Activated gamma-delta T cell treated with Interleukin-2 at 50 U/mL for 16 hours (primary cell): ENCODE results near the gene TIAM1.

Source experiments
- DNase-seq: peaks from one replicate; pipeline ENCODE4 v3.0.0-alpha.2; 2020

The TIAM1 gene

GRCh38 chr21:31283025-31283424 lies 61.0 kb downstream of the TIAM1 start:
- peak; percentile 41 for DNase-seq

DNA sequence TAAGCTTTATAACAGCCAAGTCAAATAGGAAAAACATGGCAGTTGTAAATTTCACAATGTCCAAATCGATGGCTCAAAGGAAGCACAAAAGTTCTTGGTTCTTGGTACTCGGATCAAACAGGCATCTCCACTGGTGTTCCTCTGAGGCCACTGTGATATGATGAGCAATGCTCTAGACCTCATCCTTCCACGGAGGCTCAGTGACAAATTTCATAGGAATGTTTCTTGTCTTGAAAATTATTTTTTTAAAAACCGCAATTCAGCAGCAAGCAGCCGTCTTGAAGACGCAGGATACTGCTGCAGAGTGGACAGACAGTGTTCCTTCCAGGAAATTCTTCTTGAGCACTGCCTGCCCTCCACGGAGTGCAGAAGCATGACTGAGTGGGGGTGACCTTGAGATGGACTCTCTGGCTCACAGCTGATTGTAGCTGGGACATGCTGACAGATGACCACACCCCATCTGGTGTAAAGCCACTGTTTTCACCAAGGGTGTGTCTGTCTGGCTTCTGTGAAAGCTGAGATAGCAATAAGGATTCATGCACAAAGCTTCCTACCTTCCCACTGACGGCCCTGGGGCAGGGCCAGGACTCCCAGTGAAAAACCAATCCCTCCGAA lies 61.9 kb downstream of the TIAM1 start:
- no peak for DNase-seq

DNA sequence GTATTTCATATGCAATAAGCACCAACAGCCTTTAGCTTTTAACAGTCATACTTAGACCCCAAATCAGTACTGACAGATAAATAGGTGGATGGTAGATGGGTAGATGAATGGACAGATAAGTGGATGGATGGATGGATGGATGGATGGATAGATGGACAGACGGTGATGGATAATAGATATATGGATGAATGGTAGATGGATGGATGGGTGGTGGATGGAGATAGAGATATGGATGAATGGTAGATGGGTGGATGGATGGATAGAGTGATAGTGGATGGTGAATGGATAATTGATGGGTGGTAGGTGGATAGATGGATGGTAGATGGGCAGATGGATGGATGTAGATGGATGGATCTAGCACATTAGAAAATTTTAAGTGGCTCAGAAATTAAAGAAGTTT lies 62.5 kb downstream of the TIAM1 start:
- DNase-seq, result no peak

GRCh38 chr21:31279986-31280385 lies 64.1 kb downstream of the TIAM1 start:
- no peak for DNase-seq

DNA sequence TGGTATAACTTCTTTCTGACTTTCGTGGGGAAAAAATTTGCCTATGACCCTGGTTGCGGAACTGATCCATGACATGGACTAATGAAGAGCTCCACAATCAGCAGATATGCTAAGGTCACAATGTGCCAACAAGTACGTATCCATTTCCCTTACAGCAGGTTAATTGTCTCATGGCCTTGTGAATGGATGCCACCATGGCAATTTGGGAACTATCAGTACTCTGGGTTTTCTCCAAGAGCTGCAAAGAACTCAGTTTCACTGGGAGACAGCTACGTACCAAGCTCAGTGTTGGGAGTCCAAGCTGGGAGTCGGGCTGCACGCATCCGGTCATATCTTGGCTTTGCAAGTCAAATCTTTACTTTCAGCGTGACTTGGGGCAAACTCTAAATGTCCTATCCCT lies 64.8 kb downstream of the TIAM1 start:
- DNase-seq, result no peak

DNA sequence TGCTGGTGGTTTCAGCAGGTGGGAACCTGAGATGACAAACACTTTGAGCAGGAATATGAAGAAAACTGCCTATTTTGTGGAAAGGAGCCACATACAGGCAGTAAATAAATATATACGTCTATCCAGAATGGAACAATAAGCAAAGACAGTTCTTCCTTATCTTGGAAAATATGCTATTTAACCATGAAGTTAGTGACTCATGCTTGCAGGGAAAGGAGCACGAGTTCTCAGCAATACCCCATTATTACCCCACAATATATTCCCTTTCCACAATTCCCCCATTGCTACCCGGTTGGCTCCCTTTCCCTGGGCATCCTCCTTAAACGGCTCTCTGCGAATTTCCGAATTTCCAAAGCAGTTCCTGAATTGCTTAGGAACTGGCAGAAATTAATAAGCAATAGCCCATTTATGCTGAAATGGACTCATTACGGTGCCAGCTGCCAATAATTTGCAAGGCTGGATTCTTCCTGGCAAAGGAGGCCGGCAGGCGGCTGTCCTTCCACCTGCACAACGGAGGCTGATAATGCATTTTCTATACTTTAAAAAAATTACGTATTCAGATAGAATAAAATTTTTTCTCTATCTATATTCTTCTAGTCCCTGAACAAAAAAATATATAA lies 65.4 kb downstream of the TIAM1 start:
- DNase-seq, result no peak

GRCh38 chr21:31276663-31277062 lies 67.4 kb downstream of the TIAM1 start:
- no peak for DNase-seq

- no peak for DNase-seq
These were observed 68.2 kb downstream of the TIAM1 start for GRCh38 chr21:31275901-31276300.

- DNase-seq, result no peak
These were observed 70.8 kb downstream of the TIAM1 start for GRCh38 chr21:31273278-31273677.

- DNase-seq, result no peak
These were observed 76.0 kb downstream of the TIAM1 start for GRCh38 chr21:31268090-31268489.

GRCh38 chr21:31267644-31268043 lies 76.4 kb downstream of the TIAM1 start:
- no peak for DNase-seq

GRCh38 chr21:31266241-31266640 lies 77.8 kb downstream of the TIAM1 start:
- no peak for DNase-seq

DNA sequence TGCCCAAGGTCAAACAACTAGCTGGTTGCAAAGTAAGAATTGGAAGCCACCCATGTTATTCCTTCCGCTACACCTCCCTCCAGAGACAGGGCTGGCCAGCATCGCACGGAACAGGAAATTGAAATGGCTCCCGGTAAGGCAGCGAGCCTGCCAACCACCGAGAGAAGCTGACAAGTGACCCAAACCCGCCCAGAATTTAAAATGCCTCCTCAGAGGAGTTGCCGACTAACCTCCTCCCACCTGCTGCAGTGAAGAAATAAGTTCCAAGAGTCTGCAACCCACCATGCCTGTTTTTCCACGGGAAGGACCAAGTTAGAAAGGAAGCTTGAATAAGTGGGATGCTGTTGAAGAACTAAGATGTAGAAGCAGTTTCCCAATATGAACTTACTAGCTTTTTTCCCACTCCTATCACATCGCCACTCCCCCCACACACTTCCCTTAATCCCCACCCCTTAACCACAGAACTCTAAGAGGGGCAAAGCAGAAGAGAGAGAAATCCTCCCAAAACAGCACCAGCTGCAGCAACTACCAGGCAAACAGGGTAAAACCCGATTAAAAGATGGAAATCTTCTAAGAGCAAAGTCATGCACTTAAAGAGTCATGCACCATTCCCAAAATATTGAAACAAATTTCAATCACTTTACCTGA lies 78.6 kb downstream of the TIAM1 start:
- no peak for DNase-seq

DNA sequence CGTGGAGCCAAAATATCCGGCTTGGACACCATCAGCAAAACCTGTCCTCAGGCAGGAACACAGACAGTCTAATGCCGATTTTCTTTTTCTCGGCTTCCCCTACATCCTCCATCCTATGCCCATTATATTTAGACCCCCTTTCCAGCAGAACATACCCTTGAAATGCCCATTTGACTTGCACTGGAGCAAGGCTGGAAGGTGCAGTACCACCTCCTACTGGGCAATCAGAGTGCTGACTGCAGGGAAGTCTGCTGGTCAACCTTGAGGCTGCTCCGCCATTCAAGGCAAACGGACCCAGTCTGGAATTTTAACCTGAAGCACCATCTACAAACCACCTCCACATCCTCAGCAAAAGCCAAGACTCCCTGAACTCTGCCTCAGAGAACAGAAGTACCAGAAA lies 79.5 kb downstream of the TIAM1 start:
- no peak for DNase-seq

DNA sequence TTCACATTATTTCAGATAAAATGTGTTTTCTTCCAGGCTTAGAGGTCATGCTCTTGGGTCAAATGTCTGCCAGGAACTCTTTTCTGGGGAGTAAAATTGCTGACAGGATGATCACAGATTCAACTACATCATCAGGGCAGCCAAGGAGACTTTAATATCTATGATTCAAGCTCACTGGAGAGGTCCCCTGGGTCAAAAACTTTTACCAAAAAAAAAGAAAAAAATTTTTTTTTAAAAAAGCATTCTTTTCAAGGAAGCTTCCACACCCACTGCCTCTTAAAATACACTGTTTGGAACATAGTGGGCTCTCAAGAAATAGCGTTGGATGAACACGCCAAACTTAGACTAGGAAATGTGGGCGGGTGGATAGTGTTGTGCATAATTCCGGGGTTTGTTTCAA lies 81.3 kb downstream of the TIAM1 start:
- no peak for DNase-seq

DNA sequence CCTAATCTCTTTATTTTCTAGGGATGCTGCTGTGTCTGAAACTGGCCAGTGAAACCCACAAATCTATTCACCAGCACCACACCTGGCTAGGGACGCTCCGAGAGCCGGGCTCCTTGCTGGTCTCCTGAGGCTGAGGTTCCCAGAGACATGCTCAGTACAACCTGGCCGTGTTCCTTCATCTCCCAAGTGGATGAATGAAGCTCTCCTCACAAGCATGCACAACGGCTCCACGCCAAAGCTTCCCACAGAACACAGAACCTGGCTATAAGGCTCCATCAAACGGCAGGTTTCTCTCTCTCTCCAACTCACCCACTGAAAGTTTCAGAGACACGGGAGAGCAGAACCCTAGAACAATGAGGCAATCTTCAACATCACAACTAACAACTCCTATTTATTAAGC lies 82.3 kb downstream of the TIAM1 start:
- DNase-seq, result no peak

GRCh38 chr21:31260790-31261189 lies 83.3 kb downstream of the TIAM1 start:
- no peak for DNase-seq

- no peak for DNase-seq
These were observed 86.0 kb downstream of the TIAM1 start for GRCh38 chr21:31258073-31258472.

- DNase-seq, result no peak
These were observed 86.8 kb downstream of the TIAM1 start for GRCh38 chr21:31257265-31257664.

- no peak for DNase-seq
These were observed 88.2 kb downstream of the TIAM1 start for GRCh38 chr21:31255896-31256295.

GRCh38 chr21:31255036-31255435 lies 89.0 kb downstream of the TIAM1 start:
- no peak for DNase-seq

GRCh38 chr21:31254131-31254530 lies 89.9 kb downstream of the TIAM1 start:
- no peak for DNase-seq

DNA sequence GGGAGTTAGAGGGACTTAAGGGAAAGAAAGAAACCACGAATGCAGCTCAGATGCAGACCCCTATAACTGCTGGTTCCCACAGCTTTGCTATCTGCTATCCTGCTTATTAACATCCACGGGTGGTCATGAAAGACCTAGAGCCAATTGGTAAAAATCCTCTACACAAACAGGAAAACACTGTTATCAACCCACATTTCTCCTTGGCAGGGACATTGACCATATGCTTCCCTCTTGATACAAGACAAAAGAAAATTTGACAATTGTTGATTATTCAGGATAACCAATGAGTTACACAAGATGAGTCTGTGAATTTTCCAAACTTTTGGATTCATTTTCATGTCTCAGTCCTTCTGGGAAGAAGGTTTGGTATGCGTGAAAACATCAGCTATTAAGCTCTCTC lies 90.4 kb downstream of the TIAM1 start:
- no peak for DNase-seq

DNA sequence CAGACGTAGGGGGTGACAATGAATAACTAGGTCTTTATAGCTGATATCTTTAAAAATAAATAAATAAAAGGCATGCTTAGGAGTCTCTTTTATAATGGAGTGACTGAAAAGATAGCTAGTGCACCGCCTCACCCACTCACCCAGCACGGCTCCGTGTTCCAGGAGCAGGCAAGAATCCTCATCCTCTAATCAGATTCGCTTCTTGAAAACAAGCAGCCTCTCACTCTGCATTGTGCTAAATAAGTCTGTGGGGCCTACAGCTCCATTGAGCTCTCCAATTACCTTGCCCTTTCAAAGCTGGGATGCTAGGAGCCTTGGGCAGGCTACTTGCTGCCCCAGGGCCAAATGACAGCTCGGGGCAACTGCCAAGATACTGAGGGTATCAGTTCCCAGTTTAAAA lies 91.5 kb downstream of the TIAM1 start:
- no peak for DNase-seq

DNA sequence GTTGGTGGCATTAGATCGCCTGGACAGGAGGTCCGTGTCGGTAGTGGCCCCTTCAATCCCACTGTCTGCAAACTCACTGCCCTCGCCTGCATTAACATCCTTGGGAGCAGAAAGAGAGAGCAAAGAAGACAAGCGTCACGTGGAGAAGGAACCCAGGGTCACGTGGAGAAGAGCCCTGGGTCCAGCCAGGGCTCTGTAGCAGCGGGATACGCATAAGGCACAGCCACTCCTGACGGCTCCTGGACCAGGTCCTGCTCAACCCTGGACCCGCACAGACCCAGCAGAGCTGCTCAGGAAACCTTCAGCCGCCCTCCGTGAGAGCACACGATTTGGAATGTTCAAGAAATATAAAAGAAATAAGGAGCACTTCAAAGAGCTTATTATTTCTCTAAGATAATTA lies 92.0 kb downstream of the TIAM1 start:
- no peak for DNase-seq
